Kidney (tissue), 14 donors: Measurements from ENCODE around the gene THRB. TPM values are rescaled to one million over a fixed set of nuclear protein-coding genes. Genes with fewer than 3 reads are reported as not detected.

ENCODE experiments used
- DNase-seq, 5 donors: peaks; one replicate each; pipeline ENCODE4 v3.0.0-alpha.2; 2013 to 2020
- FAIRE-seq: peaks from 2 replicates; lab custom pipeline; 2012; peaks lifted over from hg19 to GRCh38; lab: Jason Lieb, UNC
- H3K27ac ChIP-seq, 2 donors: one replicate each; pipeline ENCODE4 v1.7.0; 2013; ENCODE audit warnings: low read depth in 2 of 2, low read length in 2 of 2, inconsistent platforms in 1 of 2
- H3K27me3 ChIP-seq: one replicate; pipeline ENCODE4 v1.7.1; 2013; ENCODE audit warnings: low read length, inconsistent platforms; ENCODE audit not compliant: control insufficient read depth, insufficient read depth
- H3K36me3 ChIP-seq, 3 donors: one replicate each; pipeline versions ENCODE4 v1.7.0 to v1.7.1; 2013; ENCODE audit warnings: low read length in 3 of 3, control low read depth in 1 of 3, inconsistent platforms in 1 of 3; ENCODE audit not compliant: insufficient read depth in 3 of 3, control insufficient read depth in 2 of 3
- H3K4me1 ChIP-seq, 3 donors: one replicate each; pipeline versions ENCODE4 v1.7.0 to v1.7.1; 2013; ENCODE audit warnings: low read length in 3 of 3, inconsistent platforms in 1 of 3, low read depth in 1 of 3; ENCODE audit not compliant: control insufficient read depth in 2 of 3, insufficient read depth in 2 of 3
- H3K4me3 ChIP-seq, 3 donors: one replicate each; pipeline versions ENCODE4 v1.7.0 to v1.8.1; 2013; ENCODE audit warnings: low read length in 3 of 3, control low read depth in 1 of 3, inconsistent platforms in 1 of 3
- H3K9ac ChIP-seq, 3 donors: one replicate each; pipeline versions ENCODE4 v1.7.0 to v1.7.1; 2013; ENCODE audit warnings: low read length in 3 of 3, control low read depth in 1 of 3, inconsistent platforms in 1 of 3
- H3K9me3 ChIP-seq, 3 donors: one replicate each; pipeline versions ENCODE4 v1.7.0 to v1.7.1; 2013; ENCODE audit warnings: low read length in 3 of 3, control low read depth in 1 of 3, inconsistent platforms in 1 of 3; ENCODE audit not compliant: control insufficient read depth in 2 of 3, insufficient read depth in 1 of 3
- CTCF ChIP-seq: IDR thresholded peaks from 3 replicates; pipeline ENCODE4 v1.5.1; 2012; ENCODE audit warnings: mild to moderate bottlenecking, moderate library complexity, borderline replicate concordance; ENCODE audit not compliant: insufficient read depth; ENCODE audit errors: extremely low read depth
- intact Hi-C: fragments of 100-400 bp; cut with DNase I; formaldehyde crosslinking; loops from one replicate; pipeline ENCODE4 v1.11.1; 2022
- polyA plus RNA-seq: library from polyadenylated mRNA; stranded (reverse); fragments of 350-450 nt; fragmentation: Illumina TruSeq; extraction: RNeasy Lipid Tissue Mini Kit (QIAGEN cat#74804); gene quantifications from one replicate; pipeline ENCODE4 v1.2.3, GENCODE V29; 2014; ENCODE audit warnings: low read depth, low replicate concordance; ENCODE audit not compliant: insufficient read depth
- total RNA-seq: library from RNA; stranded (reverse); fragmentation: NEBNext Ultra II Directional; extraction: Animal tissue kit (Norgen Biotek cat#: 25700); gene quantifications from one replicate; pipeline ENCODE4 v1.2.1, GENCODE V29; 2021
- donor health status: control.
- donor health status: control.
- donor health status: control.
- donor health status: control.
- donor health status: control.
- donor health status: DM: yes; HTN: yes; CAD: no.
- donor health status: Normal renal cell carcinoma (clear cell type).

The THRB gene
- total and polyA plus RNA-seq, 2 donors from 2014 or later, result 4.5 to 17.2 TPM

GRCh38 chr3:24211381-24211780, 283.3 kb downstream of the THRB start:
- Histone ChIP-seq H3K4me3 (no peak overlapping the region), H3K9ac (no peak overlapping the region), H3K36me3 (no peaks in the 10 kb centered on the region), H3K9me3 (no peaks in the 10 kb centered on the region), H3K27ac (no peak overlapping the region), H3K4me1 (peaks cover 0 to 6% (median 0%) of the 10 kb centered on the region in 3 donors), H3K27me3 (no peaks in the 10 kb centered on the region)
- intact Hi-C loops, result no loop called here
- no peak for TF ChIP-seq CTCF
- FAIRE-seq (no peak), DNase-seq (no peak)

- no peaks in the 10 kb centered on the region for H3K27me3 ChIP-seq
- intact Hi-C loops, result no loop called here
- no peak for FAIRE-seq
Observed at GRCh38 chr3:24202071-24202470, 292.6 kb downstream of the THRB start.

GRCh38 chr3:24201301-24201700, 293.3 kb downstream of the THRB start:
- no peaks in the 10 kb centered on the region for H3K9me3 ChIP-seq
- no peak for DNase-seq
- H3K36me3 ChIP-seq, result no peaks in the 10 kb centered on the region
- H3K4me1 ChIP-seq, result no peaks in the 10 kb centered on the region
- no peak overlapping the region for H3K27ac ChIP-seq
- TF ChIP-seq CTCF, result no peak
- intact Hi-C loops, result no loop called here
- no peaks in the 10 kb centered on the region for H3K27me3 ChIP-seq
- no peak overlapping the region for H3K9ac ChIP-seq
- H3K4me3 ChIP-seq, result no peak overlapping the region
- FAIRE-seq, result no peak

More at GRCh38 chr3:24202071-24202470, 292.6 kb downstream of the THRB start:
- no peak for DNase-seq
- H3K9ac ChIP-seq, result no peak overlapping the region
- H3K27ac ChIP-seq, result no peak overlapping the region
- H3K36me3 ChIP-seq, result no peaks in the 10 kb centered on the region
- TF ChIP-seq CTCF, result no peak
- no peaks in the 10 kb centered on the region for H3K9me3 ChIP-seq
- no peak overlapping the region for H3K4me3 ChIP-seq
- no peaks in the 10 kb centered on the region for H3K4me1 ChIP-seq

- Histone ChIP-seq H3K9me3 (no peaks in the 10 kb centered on the region), H3K36me3 (no peaks in the 10 kb centered on the region), H3K9ac (no peak overlapping the region), H3K4me1 (no peaks in the 10 kb centered on the region), H3K27me3 (no peaks in the 10 kb centered on the region), H3K4me3 (no peak overlapping the region), H3K27ac (no peak overlapping the region)
- DNase-seq (no peak), FAIRE-seq (no peak)
- no peak for TF ChIP-seq CTCF
- intact Hi-C loops, result no loop called here
Observed at GRCh38 chr3:24199775-24200247, 294.8 kb downstream of the THRB start.
